K562 (cell line): ENCODE results near the gene NR1H2. TPM values are rescaled to one million over a fixed set of nuclear protein-coding genes. Genes with fewer than 3 reads are reported as not detected.

Experiments used
- ATAC-seq: fragments of 200-7000 bp; cut with Tn5 transposase; 3 replicates; pipeline ENCODE4 v1.9.1; 2020; ENCODE audit warnings: moderate library complexity
- BruUV-seq: library from RNA; stranded (reverse); fragments of 400-500 nt; replicated peaks from 2 replicates; lab custom pipeline; 2021; lab: Mats Ljungman, UMichigan
- CTCF ChIA-PET: fragments of 300-600 bp; formaldehyde crosslinking; extraction: SDS; loops from one replicate; lab custom pipeline; 2021; ENCODE audit warnings: low intra/inter-chr PET ratio; lab: Yijun Ruan, JAX
- POLR2A ChIA-PET: fragments of 300-600, 350-650 bp; sonication (Branson Sonifier 250); formaldehyde crosslinking; extraction: SDS; loops from one replicate; lab custom pipeline; 2021; ENCODE audit warnings: antibody characterized with exemption, inconsistent platforms; lab: Yijun Ruan, JAX
- DNase-seq, 4 experiments: peaks; one replicate each; pipeline versions ENCODE4 v3.0.0 to v3.0.0-alpha.2; 2011 to 2018; ENCODE audit warnings: low spot score in 3 of 4, mixed read lengths in 3 of 4; ENCODE audit errors: extremely low read depth in 1 of 4
- FAIRE-seq: peaks from 2 replicates; lab custom pipeline; 2011; peaks lifted over from hg19 to GRCh38; lab: Jason Lieb, UNC
- H2AFZ ChIP-seq: 2 replicates; pipeline ENCODE4 v1.6.0; 2011; ENCODE audit warnings: low read depth, low read length, control low read depth, inconsistent platforms
- H3K27ac ChIP-seq: fragments of 200-600 bp; 3 replicates; pipeline ENCODE4 v1.8.0; 2011; ENCODE audit warnings: low read depth, mild to moderate bottlenecking, control low read depth, inconsistent platforms, low read length, moderate library complexity, mixed read lengths; ENCODE audit errors: extremely low read depth
- H3K27me3 ChIP-seq, 2 experiments: fragments of 300-600 bp in 1 of 2; 2 replicates in 1 of 2; 3 replicates in 1 of 2; pipeline versions ENCODE4 v1.6.0 to v1.8.0; 2011; ENCODE audit warnings: inconsistent platforms in 2 of 2, low read length in 2 of 2, mild to moderate bottlenecking in 1 of 2, mixed read lengths in 1 of 2, moderate library complexity in 1 of 2; ENCODE audit not compliant: control insufficient read depth in 2 of 2, insufficient read depth in 2 of 2
- H3K36me3 ChIP-seq: fragments of 300-600 bp; 3 replicates; pipeline ENCODE4 v1.8.0; 2011; ENCODE audit warnings: mild to moderate bottlenecking, low read length, inconsistent platforms; ENCODE audit not compliant: control insufficient read depth, insufficient read depth
- H3K4me1 ChIP-seq, 2 experiments: fragments of 200-600 bp in 1 of 2; replicated peaks in 1 of 2; 2 replicates in 1 of 2; 3 replicates in 1 of 2; pipeline versions ENCODE4 v1.5.1 to v1.8.0; 2011; ENCODE audit warnings: inconsistent platforms in 2 of 2, low read length in 2 of 2, mild to moderate bottlenecking in 1 of 2, mixed read lengths in 1 of 2, moderate library complexity in 1 of 2; ENCODE audit not compliant: control insufficient read depth in 2 of 2, insufficient read depth in 2 of 2
- H3K4me2 ChIP-seq: 2 replicates; pipeline ENCODE4 v1.6.1; 2011; ENCODE audit warnings: low read length, control low read depth, inconsistent platforms, mixed read lengths; ENCODE audit not compliant: insufficient read depth
- H3K4me3 ChIP-seq: fragments of 200-600 bp; sonication (generic), shearing (Covaris generic); 2 replicates; pipeline ENCODE4 v1.5.1; 2016; ENCODE audit warnings: control low read depth, inconsistent platforms
- H3K79me2 ChIP-seq: fragments of 200-600 bp; 3 replicates; pipeline ENCODE4 v1.8.0; 2011; ENCODE audit warnings: low read length, inconsistent platforms; ENCODE audit not compliant: control insufficient read depth, insufficient read depth
- H3K9ac ChIP-seq, 2 experiments: 2 replicates each; pipeline versions ENCODE4 v1.6.0 to v1.6.1; 2011; ENCODE audit warnings: low read depth in 2 of 2, low read length in 2 of 2, control low read depth in 1 of 2, inconsistent platforms in 1 of 2, mild to moderate bottlenecking in 1 of 2, mixed read lengths in 1 of 2; ENCODE audit not compliant: insufficient read depth in 1 of 2
- H3K9me1 ChIP-seq: one replicate; pipeline ENCODE4 v1.6.0; 2011; ENCODE audit warnings: inconsistent platforms, mild to moderate bottlenecking, low read length, moderate library complexity; ENCODE audit not compliant: control insufficient read depth, insufficient read depth
- H3K9me3 ChIP-seq: replicated peaks from 2 replicates; pipeline ENCODE4 v1.5.1; 2011; ENCODE audit warnings: low read depth, low read length, inconsistent platforms; ENCODE audit not compliant: control insufficient read depth, insufficient read depth
- H4K20me1 ChIP-seq: replicated peaks from 2 replicates; pipeline ENCODE4 v1.6.1; 2011; ENCODE audit warnings: low read length, inconsistent platforms, mixed read lengths; ENCODE audit not compliant: control insufficient read depth, insufficient read depth
- CBX1 ChIP-seq: sonication (generic); IDR thresholded peaks from 2 replicates; pipeline ENCODE4 v1.6.1; 2016; ENCODE audit warnings: antibody characterized with exemption, low read depth, mild to moderate bottlenecking
- CREB3 ChIP-seq: fragments of 450-650 bp; conservative IDR thresholded peaks from 2 replicates; pipeline ENCODE4 v1.6.1; 2016; ENCODE audit warnings: missing genetic modification characterization, low read depth, mild to moderate bottlenecking, missing compliant biosample characterization, moderate library complexity
- DMBX1 ChIP-seq: fragments of 250-450 bp; sonication (Bioruptor Pico); IDR thresholded peaks from 2 replicates; pipeline ENCODE4 v1.8.0; 2022; ENCODE audit warnings: inconsistent platforms, mild to moderate bottlenecking, moderate library complexity, borderline replicate concordance
- GTF2E2 ChIP-seq: fragments of 200-800 bp; sonication (Bioruptor generic); IDR thresholded peaks from 2 replicates; pipeline ENCODE4 v1.6.1; 2016; ENCODE audit warnings: missing genetic modification characterization, missing compliant biosample characterization
- HBP1 ChIP-seq: fragments of 450-650 bp; formaldehyde crosslinking; IDR thresholded peaks from 2 replicates; pipeline ENCODE4 v1.4.0; 2022; ENCODE audit warnings: missing genetic modification characterization
- LEF1 ChIP-seq: fragments of 450-650 bp; IDR thresholded peaks from 2 replicates; pipeline ENCODE4 v1.6.1; 2016; ENCODE audit warnings: mild to moderate bottlenecking
- RAD51 ChIP-seq: fragments of 450-650 bp; IDR thresholded peaks from 2 replicates; pipeline ENCODE4 v1.7.1; 2016; ENCODE audit warnings: low read depth, mild to moderate bottlenecking, borderline replicate concordance
- TRIM28 ChIP-seq: fragments of 450-650 bp; IDR thresholded peaks from 2 replicates; pipeline ENCODE4 v1.6.1; 2017
- VEZF1 ChIP-seq: fragments of 200-800 bp; sonication (Bioruptor generic); IDR thresholded peaks from 2 replicates; pipeline ENCODE4 v1.6.1; 2017; ENCODE audit warnings: missing genetic modification characterization, missing compliant biosample characterization
- ZBTB7A ChIP-seq: IDR thresholded peaks from 2 replicates; pipeline ENCODE4 v1.6.1; 2011; ENCODE audit warnings: low read depth, mild to moderate bottlenecking, low read length, moderate library complexity, borderline replicate concordance; ENCODE audit not compliant: control insufficient read depth
- ZNF592 ChIP-seq: fragments of 450-650 bp; IDR thresholded peaks from 2 replicates; pipeline ENCODE4 v1.6.1; 2017; ENCODE audit warnings: antibody characterized with exemption, mild to moderate bottlenecking
- ZNF695 ChIP-seq: fragments of 450-650 bp; formaldehyde crosslinking; IDR thresholded peaks from 2 replicates; pipeline ENCODE4 v1.4.0; 2020; ENCODE audit warnings: mild to moderate bottlenecking, moderate library complexity
- WGBS: fragments of 100-300 bp; shearing (Covaris generic); methylation state at CpG from one replicate; pipeline ENCODE4 v1.1.6; 2016; ENCODE audit warnings: low coverage, mixed read lengths; ENCODE audit not compliant: insufficient coverage; ENCODE audit errors: missing lambda C conversion rate; 5-methylcytosine and 5-hydroxymethylcytosine counted together
- in situ Hi-C: fragments of 300-500 bp; cut with MboI; formaldehyde crosslinking; loops from 4 replicates; pipeline ENCODE4 v1.15.0; 2018; ENCODE audit warnings: inconsistent platforms, mixed read lengths
- intact Hi-C: fragments of 100-400 bp; cut with micrococcal nuclease; formaldehyde crosslinking; loops from 2 replicates; pipeline ENCODE4 v1.14.2; 2022
- polyA plus RNA-seq, 8 experiments: library from polyadenylated mRNA; depleted of rRNA in 4 of 8; stranded (reverse) in 5 of 8; unstranded in 3 of 8; fragments of >200 nt; fragmentation: Nextera tagmentation in 2 of 8; fragmentation: Illumina TruSeq in 1 of 8; extraction: Ambion mirVana in 2 of 8; extraction: Trizol in 1 of 8; gene quantifications; 2 replicates each; pipeline versions ENCODE4 v1.2.1 to v1.2.3, GENCODE V29; 2011 to 2014; ENCODE audit warnings: inconsistent platforms in 1 of 8, missing spikeins in 1 of 8
- total RNA-seq, 7 experiments: library from RNA; depleted of rRNA in 6 of 7; stranded (reverse); fragments of >200 nt in 6 of 7; fragmentation: Illumina TruSeq in 2 of 7; extraction: Trizol in 2 of 7; gene quantifications; 2 replicates each; pipeline versions ENCODE4 v1.2.1 to v1.2.3, GENCODE V29; 2011 to 2021; ENCODE audit warnings: low replicate concordance in 1 of 7

NR1H2 gene
- total and polyA plus RNA-seq, 9 of the 15 experiments (the other 6 are each of a cell fraction or from before 2014, with no cell fraction given), result 0.11 to 73.8 (median 24.0) TPM

- TF ChIP-seq TRIM28, result no peak
- TF ChIP-seq GTF2E2, result no peak
- TF ChIP-seq RAD51, result no peak
- no peak for TF ChIP-seq HBP1 (CRISPR knock-in tag)
- TF ChIP-seq CREB3 (tag), result no peak
- TF ChIP-seq VEZF1 (CRISPR knock-in tag), result 0 out of 2 replicates have a peak, but pooled peaks have one; percentile 26
These were observed 799 bp downstream of the NR1H2 start (continued) for GRCh38 chr19:50377051-50377461.

GRCh38 chr19:50377517-50377916 is 1.3 kb downstream of the NR1H2 start:
- H3K9me1 ChIP-seq, result no peaks in the 10 kb centered on the region
- 0% methylated on average over 7 of the region's 9 CpGs for WGBS
- H3K4me2 ChIP-seq, result peak overlapping the region; percentile 86
- H3K36me3 ChIP-seq, result peaks cover 52% of the 10 kb centered on the region; the same call in 2 of the 3 replicates
- in situ Hi-C loops (no loop called here), intact Hi-C loops (loop anchor here (5.0 kb wide), 1 partner anchor 280 kb away; no protein-coding TSS in a partner anchor)
- ATAC-seq, result peak; percentile 2; the same call in 2 of the 3 replicates
- ChIA-PET CTCF (no interaction called here), POLR2A (interaction anchor here (1.1 kb wide), 1 partner anchor 73 kb away, joined by 3 read pairs; no protein-coding TSS in a partner anchor)
- no peak overlapping the region for H2AFZ ChIP-seq
- no peaks in the 10 kb centered on the region for H3K27me3 ChIP-seq
- no peak for FAIRE-seq
- H3K79me2 ChIP-seq, result peaks cover 29% of the 10 kb centered on the region
- H3K4me3 ChIP-seq, result peak overlapping the region; percentile 43
- DNase-seq, result peak; percentile 49 to 83 (median 63)
- no TSS peak for BruUV-seq
- no peaks in the 10 kb centered on the region for H3K9me3 ChIP-seq
- H3K9ac ChIP-seq, result peak overlapping the region; percentile 69 to 86
- H3K4me1 ChIP-seq, result peaks cover 28 to 58% of the 10 kb centered on the region in 2 experiments
- H3K27ac ChIP-seq, result peak overlapping the region; percentile 77
- peaks cover 2% of the 10 kb centered on the region for H4K20me1 ChIP-seq
- TF ChIP-seq ZBTB7A (peak; percentile 78; the same call in 1 of the 2 replicates), LEF1 (peak; percentile 28; the same call in 1 of the 2 replicates), ZNF695 (CRISPR knock-in tag) (no peak), DMBX1 (CRISPR knock-in tag) (no peak), CBX1 (no peak), ZNF592 (peak; percentile 54; the same call in 1 of the 2 replicates)
